Parathyroid adenoma (tissue), 2 donors: ENCODE results near the gene UNC5C.

Source experiments
- H2AFZ ChIP-seq: fragments of 300-600 bp; sonication (generic); one replicate; pipeline ENCODE4 v1.7.0; 2017; ENCODE audit warnings: antibody characterized with exemption, mild to moderate bottlenecking
- H3K27ac ChIP-seq: fragments of 300-600 bp; sonication (generic); one replicate; pipeline ENCODE4 v1.7.0; 2017
- H3K27me3 ChIP-seq: fragments of 300-600 bp; sonication (generic); one replicate; pipeline ENCODE4 v1.7.0; 2017; ENCODE audit warnings: low read length; ENCODE audit not compliant: control insufficient read depth, insufficient read depth
- H3K36me3 ChIP-seq: fragments of 300-600 bp; sonication (generic); one replicate; pipeline ENCODE4 v1.7.0; 2017; ENCODE audit warnings: low read length; ENCODE audit not compliant: control insufficient read depth, insufficient read depth
- H3K4me1 ChIP-seq: fragments of 300-600 bp; sonication (generic); one replicate; pipeline ENCODE4 v1.7.0; 2017; ENCODE audit warnings: control low read depth
- H3K4me2 ChIP-seq: fragments of 300-600 bp; sonication (generic); one replicate; pipeline ENCODE4 v1.7.0; 2017; ENCODE audit warnings: low read length
- H3K4me3 ChIP-seq: fragments of 300-600 bp; sonication (generic); one replicate; pipeline ENCODE4 v1.7.0; 2017; ENCODE audit warnings: low read depth, low read length
- H3K79me2 ChIP-seq: fragments of 300-600 bp; sonication (generic); one replicate; pipeline ENCODE4 v1.7.0; 2017; ENCODE audit warnings: control low read depth
- H3K9ac ChIP-seq: fragments of 300-600 bp; sonication (generic); one replicate; pipeline ENCODE4 v1.7.0; 2017; ENCODE audit warnings: mild to moderate bottlenecking
- H3K9me3 ChIP-seq: fragments of 300-600 bp; sonication (generic); one replicate; pipeline ENCODE4 v1.7.0; 2017; ENCODE audit warnings: low read length; ENCODE audit not compliant: control insufficient read depth
- CTCF ChIP-seq: fragments of 300-600 bp; sonication (generic); IDR thresholded peaks from one replicate; pipeline ENCODE4 v1.7.0; 2017; ENCODE audit warnings: antibody characterized with exemption, mild to moderate bottlenecking
- donor health status: primary hyperparathyroidism.

UNC5C gene

GRCh38 chr4:95367824-95368223 lies 180.9 kb downstream of the UNC5C start:
- Histone ChIP-seq H3K36me3 (no peaks in the 10 kb centered on the region), H3K4me3 (no peak overlapping the region), H3K79me2 (no peaks in the 10 kb centered on the region), H3K4me2 (no peak overlapping the region), H3K9me3 (no peaks in the 10 kb centered on the region), H3K27me3 (no peaks in the 10 kb centered on the region), H3K4me1 (no peaks in the 10 kb centered on the region), H3K9ac (no peak overlapping the region), H2AFZ (no peak overlapping the region), H3K27ac (no peak overlapping the region)
- no peak for TF ChIP-seq CTCF

- Histone ChIP-seq H3K4me1 (no peaks in the 10 kb centered on the region), H3K79me2 (no peaks in the 10 kb centered on the region), H3K36me3 (no peaks in the 10 kb centered on the region), H3K4me2 (no peak overlapping the region), H3K27me3 (no peaks in the 10 kb centered on the region), H3K9ac (no peak overlapping the region), H3K9me3 (no peaks in the 10 kb centered on the region), H3K27ac (no peak overlapping the region), H2AFZ (no peak overlapping the region), H3K4me3 (no peak overlapping the region)
- TF ChIP-seq CTCF = no peak
Observed at GRCh38 chr4:95363966-95364365, 184.8 kb downstream of the UNC5C start.

GRCh38 chr4:95363559-95363925 lies 185.2 kb downstream of the UNC5C start:
- H3K27ac ChIP-seq = no peak overlapping the region
- no peaks in the 10 kb centered on the region for H3K9me3 ChIP-seq
- no peaks in the 10 kb centered on the region for H3K4me1 ChIP-seq
- H3K4me2 ChIP-seq = no peak overlapping the region
- no peak overlapping the region for H2AFZ ChIP-seq
- TF ChIP-seq CTCF = no peak
- H3K9ac ChIP-seq = no peak overlapping the region
- no peak overlapping the region for H3K4me3 ChIP-seq
- no peaks in the 10 kb centered on the region for H3K27me3 ChIP-seq
- no peaks in the 10 kb centered on the region for H3K79me2 ChIP-seq
- no peaks in the 10 kb centered on the region for H3K36me3 ChIP-seq

- no peaks in the 10 kb centered on the region for H3K9me3 ChIP-seq
- no peak overlapping the region for H3K9ac ChIP-seq
- no peaks in the 10 kb centered on the region for H3K4me1 ChIP-seq
- H3K27ac ChIP-seq = no peak overlapping the region
- no peaks in the 10 kb centered on the region for H3K79me2 ChIP-seq
- no peaks in the 10 kb centered on the region for H3K27me3 ChIP-seq
- no peak overlapping the region for H2AFZ ChIP-seq
- TF ChIP-seq CTCF = no peak
- H3K4me2 ChIP-seq = no peak overlapping the region
- H3K36me3 ChIP-seq = no peaks in the 10 kb centered on the region
- no peak overlapping the region for H3K4me3 ChIP-seq
Observed at GRCh38 chr4:95362906-95363558, 185.7 kb downstream of the UNC5C start.

GRCh38 chr4:95362066-95362465 lies 186.7 kb downstream of the UNC5C start:
- H3K9ac ChIP-seq = no peak overlapping the region
- H3K27me3 ChIP-seq = no peaks in the 10 kb centered on the region
- no peaks in the 10 kb centered on the region for H3K9me3 ChIP-seq
- H3K27ac ChIP-seq = no peak overlapping the region
- no peak overlapping the region for H3K4me2 ChIP-seq
- H3K36me3 ChIP-seq = no peaks in the 10 kb centered on the region
- no peak overlapping the region for H3K4me3 ChIP-seq
- H3K4me1 ChIP-seq = no peaks in the 10 kb centered on the region
- H2AFZ ChIP-seq = no peak overlapping the region
- no peak for TF ChIP-seq CTCF
- H3K79me2 ChIP-seq = no peaks in the 10 kb centered on the region
